Keratinocyte (primary cell): ENCODE results near the gene FLRT1. TPM values are rescaled to one million over a fixed set of nuclear protein-coding genes. Genes with fewer than 3 reads are reported as not detected.

Experiments
- DNase-seq: peaks from one replicate; pipeline ENCODE4 v3.0.0-alpha.2; 2011; ENCODE audit warnings: low read depth, missing footprints, low spot score
- FAIRE-seq: peaks from 2 replicates; lab custom pipeline; 2011; peaks lifted over from hg19 to GRCh38; lab: Jason Lieb, UNC
- H2AFZ ChIP-seq: 2 replicates; pipeline ENCODE4 v1.6.0; 2012; ENCODE audit warnings: low read length, control low read depth, inconsistent platforms; ENCODE audit not compliant: control insufficient read depth
- H3K27ac ChIP-seq: 2 replicates; pipeline ENCODE4 v1.5.1; 2011; ENCODE audit warnings: low read length; ENCODE audit not compliant: control insufficient read depth, insufficient read depth
- H3K27me3 ChIP-seq: 3 replicates; pipeline ENCODE4 v1.6.0; 2011; ENCODE audit warnings: low read length; ENCODE audit not compliant: control insufficient read depth, insufficient read depth; ENCODE audit errors: extremely low read depth
- H3K36me3 ChIP-seq, 2 experiments: 2 replicates in 1 of 2; 3 replicates in 1 of 2; pipeline ENCODE4 v1.5.1; 2011; ENCODE audit warnings: low read length in 2 of 2, mild to moderate bottlenecking in 1 of 2; ENCODE audit not compliant: control insufficient read depth in 2 of 2, insufficient read depth in 2 of 2; ENCODE audit errors: extremely low read depth in 1 of 2
- H3K4me1 ChIP-seq: 3 replicates; pipeline ENCODE4 v1.5.1; 2011; ENCODE audit warnings: low read length; ENCODE audit not compliant: control insufficient read depth, insufficient read depth; ENCODE audit errors: extremely low read depth
- H3K4me2 ChIP-seq: 3 replicates; pipeline ENCODE4 v1.6.0; 2011; ENCODE audit warnings: low read depth, low read length; ENCODE audit not compliant: control insufficient read depth, insufficient read depth; ENCODE audit errors: extremely low read depth
- H3K4me3 ChIP-seq, 3 experiments: fragments of 200-600 bp in 1 of 3; sonication (generic) in 1 of 3; 2 replicates in 2 of 3; 3 replicates in 1 of 3; pipeline ENCODE4 v1.5.1; 2011 to 2016; ENCODE audit warnings: low read length in 3 of 3, mild to moderate bottlenecking in 3 of 3, control low read depth in 2 of 3, inconsistent platforms in 1 of 3, low read depth in 1 of 3, mixed read lengths in 1 of 3, mixed run types in 1 of 3, moderate library complexity in 1 of 3; ENCODE audit not compliant: control insufficient read depth in 2 of 3, insufficient read depth in 2 of 3; ENCODE audit errors: extremely low read depth in 1 of 3
- H3K79me2 ChIP-seq: 2 replicates; pipeline ENCODE4 v1.6.0; 2012; ENCODE audit warnings: low read length; ENCODE audit not compliant: control insufficient read depth, insufficient read depth
- H3K9ac ChIP-seq: 3 replicates; pipeline ENCODE4 v1.6.0; 2011; ENCODE audit warnings: low read length; ENCODE audit not compliant: control insufficient read depth, insufficient read depth; ENCODE audit errors: extremely low read depth
- H3K9me1 ChIP-seq: 3 replicates; pipeline ENCODE4 v1.6.0; 2011; ENCODE audit warnings: low read length; ENCODE audit not compliant: control insufficient read depth, insufficient read depth; ENCODE audit errors: extremely low read depth
- H3K9me3 ChIP-seq: 2 replicates; pipeline ENCODE4 v1.5.1; 2012; ENCODE audit warnings: low read depth, low read length; ENCODE audit not compliant: control insufficient read depth
- H4K20me1 ChIP-seq: 3 replicates; pipeline ENCODE4 v1.6.0; 2011; ENCODE audit warnings: low read length; ENCODE audit not compliant: control insufficient read depth, insufficient read depth; ENCODE audit errors: extremely low read depth
- CTCF ChIP-seq, 3 experiments: IDR thresholded peaks in 1 of 3; conservative IDR thresholded peaks in 1 of 3; optimal IDR thresholded peaks in 1 of 3; 2 replicates in 2 of 3; 3 replicates in 1 of 3; pipeline versions ENCODE3 to v1.5.1; 2011; ENCODE audit warnings: low read length in 3 of 3, mild to moderate bottlenecking in 3 of 3, moderate library complexity in 2 of 3, control low read depth in 1 of 3, inconsistent platforms in 1 of 3; ENCODE audit not compliant: insufficient read depth in 2 of 3; ENCODE audit errors: extremely low read depth in 1 of 3
- EZH2 ChIP-seq: IDR thresholded peaks from one replicate; pipeline ENCODE4 v1.6.1; 2012; ENCODE audit warnings: inconsistent platforms, mild to moderate bottlenecking, low read length, moderate library complexity
- dilution Hi-C: fragments of 300-500 bp; cut with MboI; formaldehyde crosslinking; loops from one replicate; pipeline ENCODE4 v1.7.0; 2020; ENCODE audit warnings: low sequenced_read_pairs; ENCODE audit not compliant: extremely low pct_ligation_motif_present
- polyA plus RNA-seq, 5 experiments: library from polyadenylated mRNA; depleted of rRNA in 3 of 5; stranded (reverse) in 3 of 5; stranded (forward) in 1 of 5; unstranded in 1 of 5; fragments of >200 nt; gene quantifications; 1 replicate in 1 of 5; 2 replicates in 3 of 5; 3 replicates in 1 of 5; pipeline versions ENCODE4 v1.2.1 to v1.2.3, GENCODE V29; 2011 to 2012; ENCODE audit warnings: missing spikeins in 2 of 5, low read depth in 1 of 5, low replicate concordance in 1 of 5

The FLRT1 gene
- polyA plus RNA-seq, 1 donor (not counting 4 experiments of a cell fraction or from before 2014, with no cell fraction given), result not detected

DNA sequence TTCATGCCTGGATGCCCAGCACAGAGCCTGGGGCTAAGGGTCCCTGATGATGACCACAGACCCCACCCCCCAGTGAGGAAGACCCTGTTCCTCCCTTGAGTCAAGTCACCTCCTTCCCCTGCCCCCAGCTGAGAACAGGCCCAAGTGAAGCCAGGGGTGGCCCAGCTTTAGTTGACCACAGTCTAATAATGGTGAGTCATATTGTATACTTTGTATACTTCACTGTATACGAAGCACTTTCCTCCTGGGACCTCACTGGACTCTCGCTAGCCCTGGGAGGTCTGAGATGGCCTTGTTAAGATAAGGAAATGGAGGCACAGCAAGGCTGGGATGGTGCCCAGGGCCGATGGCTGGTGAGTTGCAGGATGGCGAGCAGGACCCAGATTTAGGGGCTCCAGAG, 3.7 kb upstream of the FLRT1 start:
- Histone ChIP-seq H3K4me2 (no peak overlapping the region), H3K4me3 (no peak overlapping the region), H4K20me1 (peaks cover 6% of the 10 kb centered on the region), H3K27ac (no peak overlapping the region), H3K27me3 (peaks cover 56% of the 10 kb centered on the region), H3K9me3 (no peaks in the 10 kb centered on the region), H3K79me2 (no peaks in the 10 kb centered on the region), H3K9me1 (no peaks in the 10 kb centered on the region), H3K9ac (no peak overlapping the region), H3K4me1 (no peaks in the 10 kb centered on the region), H2AFZ (no peak overlapping the region), H3K36me3 (no peaks in the 10 kb centered on the region)
- dilution Hi-C loops, result no loop called here
- no peak for FAIRE-seq
- no peak for TF ChIP-seq EZH2
- TF ChIP-seq CTCF (optimal IDR thresholded peaks at IDR 0.05 in 1 of 3, IDR thresholded peaks at IDR 0.05 in 1 of 3, conservative IDR thresholded peaks at IDR 0.05 in 1 of 3; ENCODE audit: extremely low read depth in 1 of 3, insufficient read depth in 2 of 3, low read length in 3 of 3), result no peak
- DNase-seq, result no peak

DNA sequence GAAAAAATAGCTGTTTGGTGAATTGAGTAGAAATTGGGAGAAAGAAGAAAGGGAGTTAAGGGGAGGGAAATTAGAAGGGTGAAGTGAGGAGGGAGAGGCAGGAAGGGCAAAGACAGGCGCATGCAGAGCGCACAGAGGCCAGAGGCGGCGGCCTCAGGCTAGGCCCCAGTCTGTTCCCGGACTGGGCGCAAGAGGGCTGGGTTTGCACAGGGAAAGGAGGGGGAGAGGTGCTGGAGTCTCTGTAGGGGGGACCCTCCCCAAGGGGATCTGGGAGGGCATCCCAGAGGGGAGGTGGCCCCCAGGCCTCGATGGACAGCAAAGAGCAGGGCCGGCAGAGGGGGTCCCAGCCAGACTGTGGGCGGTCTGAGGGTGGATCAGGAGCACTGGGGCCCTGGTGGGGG, 1.3 kb upstream of the FLRT1 start:
- H3K27ac ChIP-seq, result no peak overlapping the region
- no peak overlapping the region for H3K4me3 ChIP-seq
- no peak overlapping the region for H3K9ac ChIP-seq
- peaks cover 58% of the 10 kb centered on the region for H3K27me3 ChIP-seq
- no peaks in the 10 kb centered on the region for H3K9me3 ChIP-seq
- no peak for DNase-seq
- H3K4me1 ChIP-seq, result no peaks in the 10 kb centered on the region
- H2AFZ ChIP-seq, result no peak overlapping the region
- peaks cover 4% of the 10 kb centered on the region for H4K20me1 ChIP-seq
- no peak for FAIRE-seq
- no peaks in the 10 kb centered on the region for H3K9me1 ChIP-seq
- H3K4me2 ChIP-seq, result no peak overlapping the region
- dilution Hi-C loops, result no loop called here
- no peaks in the 10 kb centered on the region for H3K79me2 ChIP-seq
- no peak for TF ChIP-seq EZH2
- H3K36me3 ChIP-seq, result no peaks in the 10 kb centered on the region

DNA sequence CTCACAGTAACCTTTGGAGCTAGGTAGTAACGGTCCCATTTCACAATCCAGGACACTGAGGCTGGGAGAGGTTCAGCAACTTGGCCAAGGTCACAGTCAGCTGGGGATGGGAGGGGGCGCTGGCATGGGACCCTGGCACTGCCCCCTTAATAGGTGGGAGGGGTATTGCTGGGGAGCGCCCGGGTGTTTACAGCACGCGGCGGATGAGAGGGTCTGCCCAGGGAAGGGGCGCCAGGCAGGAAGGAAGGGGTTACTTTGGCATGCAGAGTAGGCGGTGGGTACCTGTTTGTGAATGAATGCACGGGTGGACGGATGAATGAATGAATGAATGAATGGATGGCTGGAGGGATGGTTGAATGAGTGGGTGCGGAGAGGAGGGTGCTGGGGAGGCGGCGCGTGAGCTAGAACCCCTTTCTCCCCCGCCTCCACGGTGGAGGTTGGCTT, 628 bp upstream of the FLRT1 start:
- H3K4me3 ChIP-seq, result no peak overlapping the region
- no peaks in the 10 kb centered on the region for H3K79me2 ChIP-seq
- no peak overlapping the region for H3K9ac ChIP-seq
- no peaks in the 10 kb centered on the region for H3K9me3 ChIP-seq
- dilution Hi-C loops, result no loop called here
- no peaks in the 10 kb centered on the region for H3K4me1 ChIP-seq
- peaks cover 4% of the 10 kb centered on the region for H4K20me1 ChIP-seq
- H3K9me1 ChIP-seq, result no peaks in the 10 kb centered on the region
- H3K4me2 ChIP-seq, result no peak overlapping the region
- peaks cover 57% of the 10 kb centered on the region for H3K27me3 ChIP-seq
- no peak overlapping the region for H3K27ac ChIP-seq
- no peaks in the 10 kb centered on the region for H3K36me3 ChIP-seq
- H2AFZ ChIP-seq, result no peak overlapping the region
- DNase-seq (no peak), FAIRE-seq (no peak)
- TF ChIP-seq CTCF (optimal IDR thresholded peaks at IDR 0.05 in 1 of 3, IDR thresholded peaks at IDR 0.05 in 1 of 3, conservative IDR thresholded peaks at IDR 0.05 in 1 of 3; ENCODE audit: extremely low read depth in 1 of 3, insufficient read depth in 2 of 3, low read length in 3 of 3), result no peak
- peak; percentile 99 for TF ChIP-seq EZH2
